GM19328 (cell line): ENCODE measurements around the gene DNAJC28.
A peak's percentile ranks its signal among the peaks of the same experiment; 100 is the strongest.
"Not testable (repeated sequence)": the region's sequence is repeated elsewhere in the genome, so short reads cannot be mapped to it uniquely, and the experiment has no call there.

Experiments used
- ATAC-seq: cut with Tn5 transposase; IDR thresholded peaks from one replicate; pipeline ENCODE4 v1.9.1; 2021; ENCODE audit warnings: mild to moderate bottlenecking, moderate library complexity; ENCODE audit not compliant: unreplicated experiment

Gene DNAJC28

GRCh38 chr21:33481314-33481943, 10.1 kb downstream of the DNAJC28 start:
- ATAC-seq = no peak

DNA sequence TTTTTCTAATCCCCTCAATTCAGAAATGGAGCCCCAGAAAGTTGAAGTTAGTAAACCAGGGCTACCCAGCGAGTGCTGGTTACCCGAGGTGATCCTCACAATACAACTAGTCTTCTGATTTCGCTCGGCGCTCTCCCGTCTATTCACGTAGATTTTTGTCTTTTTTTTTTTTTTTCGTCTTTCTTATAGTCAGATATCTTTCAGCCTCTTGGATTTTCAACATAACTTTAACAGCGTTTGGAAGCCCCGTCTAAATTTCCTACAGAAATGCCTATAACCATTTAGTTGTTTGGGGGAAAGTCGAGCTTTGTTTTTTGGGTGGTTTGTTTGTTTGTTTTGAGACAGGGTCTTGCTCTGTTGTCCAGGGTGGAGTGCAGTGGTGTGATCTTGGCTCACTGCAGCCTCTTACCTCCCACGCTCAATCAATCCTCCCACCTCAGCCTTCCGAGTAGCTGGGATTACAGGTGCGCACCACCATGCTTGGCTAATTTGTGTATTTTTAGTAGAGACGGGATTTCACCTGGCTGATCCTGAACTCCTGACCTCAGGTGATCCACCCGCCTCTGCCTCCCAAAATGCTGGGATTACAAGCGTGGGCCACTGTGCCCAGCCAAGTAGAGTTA, 10.9 kb downstream of the DNAJC28 start:
- no peak for ATAC-seq

DNA sequence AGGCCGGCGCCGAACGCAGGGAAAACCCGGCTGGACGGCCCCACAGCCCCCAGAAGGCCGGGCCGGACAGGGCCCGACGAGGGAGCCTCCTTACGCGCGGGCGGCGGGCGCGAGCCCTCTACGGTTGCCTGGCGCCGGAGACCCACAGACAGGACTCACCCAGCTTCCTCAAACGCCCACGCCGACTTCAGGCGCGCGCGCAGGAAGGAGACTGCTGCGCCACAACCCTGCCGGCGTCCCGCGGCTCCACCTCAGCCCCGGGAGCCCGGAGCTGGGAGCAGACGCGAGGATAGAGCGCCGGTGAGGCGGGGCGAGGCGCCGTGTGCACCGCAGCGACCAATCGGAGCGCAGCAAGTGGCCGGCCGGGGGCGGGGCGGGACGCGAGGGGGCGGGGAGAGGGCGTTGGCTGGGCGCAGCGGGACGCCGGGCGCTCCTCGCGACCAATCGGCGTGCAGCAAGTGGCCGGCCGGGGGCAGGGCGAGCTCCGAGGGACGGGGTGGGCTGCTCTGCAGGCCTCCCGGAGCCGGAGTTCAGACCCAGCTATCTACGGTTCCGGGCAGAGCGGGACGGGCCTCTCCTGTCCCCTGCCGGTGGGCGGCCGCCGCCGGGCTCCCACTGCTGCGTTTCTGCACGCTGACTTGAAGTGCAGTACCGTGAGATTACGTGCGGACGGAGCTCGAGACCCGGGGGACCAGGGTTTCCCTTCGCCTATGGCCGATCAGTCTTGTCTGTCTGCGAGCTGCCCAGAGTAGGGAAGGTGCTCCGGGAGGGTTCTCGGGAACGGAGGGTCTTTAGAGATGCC, 11.6 kb downstream of the DNAJC28 start, which contains the start of gene TMEM50B:
Gene TMEM50B (minus strand): TSS at position 296 of the 802 bp plus-strand sequence. CDS start 11,089 bp downstream, outside the sequence.
- peak; percentile 86 for ATAC-seq

- ATAC-seq = peak; percentile 16
These were observed 12.4 kb downstream of the DNAJC28 start for GRCh38 chr21:33478935-33479678.

DNA sequence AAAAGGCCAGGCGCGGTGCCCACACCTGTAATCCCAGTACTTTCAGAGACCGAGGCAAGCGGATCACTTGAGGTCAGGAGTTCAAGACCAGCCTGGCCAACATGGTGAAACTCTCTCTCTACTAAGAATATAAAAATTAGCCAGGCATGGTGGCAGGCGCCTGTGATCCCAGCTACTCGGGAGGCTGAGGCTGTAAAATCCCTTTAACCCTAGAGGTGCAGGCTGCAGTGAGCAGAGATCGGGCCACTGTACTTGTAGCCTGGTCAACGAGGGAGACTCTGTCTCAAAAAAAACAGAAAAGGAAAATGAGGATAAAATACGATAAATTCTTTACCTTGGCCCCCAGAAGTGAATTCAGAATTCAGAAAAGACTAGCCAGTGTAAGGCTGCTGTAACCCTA, 13.3 kb downstream of the DNAJC28 start:
- no peak for ATAC-seq

DNA sequence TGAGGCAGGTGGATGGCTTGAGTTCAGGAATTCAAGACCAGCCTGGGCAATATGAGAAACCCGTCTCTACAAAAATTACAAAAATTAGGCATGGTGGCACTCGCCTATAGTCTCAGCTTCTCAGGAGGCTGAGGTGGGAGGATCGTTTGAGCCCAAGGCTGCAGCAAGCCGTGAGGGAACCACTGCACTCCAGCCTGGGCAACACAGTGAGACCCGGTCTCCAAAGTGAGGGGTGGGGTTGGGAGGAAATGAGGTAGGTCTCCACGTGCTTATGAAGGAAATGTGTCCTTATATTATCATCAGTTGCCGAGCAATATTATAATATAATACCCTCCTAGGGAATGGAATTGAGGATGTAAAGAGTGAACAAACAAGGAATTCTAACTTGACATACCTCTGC, 14.4 kb downstream of the DNAJC28 start:
- ATAC-seq = no peak

GRCh38 chr21:33473344-33473743, 18.2 kb downstream of the DNAJC28 start:
- ATAC-seq = no peak

- ATAC-seq = no peak
These were observed 20.8 kb downstream of the DNAJC28 start for GRCh38 chr21:33470701-33471100.

DNA sequence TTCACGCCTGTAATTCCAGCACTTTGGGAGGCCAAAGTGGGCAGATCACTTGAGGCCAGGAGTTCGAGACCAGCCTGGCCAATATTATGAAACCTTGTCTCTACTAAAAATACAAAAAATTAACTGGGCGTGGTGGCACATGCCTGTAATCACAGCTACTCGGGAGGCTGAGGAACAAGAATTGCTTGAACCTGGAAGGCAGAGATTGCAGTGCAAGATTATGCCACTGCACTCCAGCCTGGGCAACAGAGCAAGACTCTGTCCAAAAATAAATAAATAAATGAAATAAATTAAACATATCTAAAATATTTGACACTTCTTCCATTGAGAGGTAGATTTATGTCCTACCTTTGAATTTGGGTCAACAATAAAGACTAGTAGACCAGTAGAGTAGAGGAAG, 22.3 kb downstream of the DNAJC28 start:
- ATAC-seq = not testable (repeated sequence)

- ATAC-seq = no peak
These were observed 29.8 kb downstream of the DNAJC28 start for GRCh38 chr21:33461538-33462250.

GRCh38 chr21:33458861-33459260, 32.7 kb downstream of the DNAJC28 start:
- ATAC-seq = no peak

GRCh38 chr21:33455686-33456446, 35.6 kb downstream of the DNAJC28 start:
- no peak for ATAC-seq

DNA sequence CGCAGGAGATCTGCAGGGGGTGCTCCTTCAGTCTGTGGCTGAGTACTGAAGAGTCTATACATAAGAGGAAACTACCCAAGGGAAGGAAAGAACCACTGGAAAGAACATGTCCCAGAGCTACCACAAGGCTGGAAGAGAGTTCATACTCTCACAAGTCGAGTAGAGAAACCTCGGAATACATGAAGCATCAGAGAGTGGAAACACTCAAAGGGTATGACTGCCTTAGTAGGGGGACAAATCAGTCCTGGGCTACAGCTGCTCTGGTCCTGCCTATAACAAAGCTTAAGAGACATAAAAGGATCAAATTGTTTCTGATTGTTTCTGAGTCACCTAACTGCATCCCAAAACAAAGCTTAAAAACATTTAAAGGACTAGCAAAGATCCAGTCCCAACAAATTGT, 39.2 kb downstream of the DNAJC28 start:
- ATAC-seq = no peak

- no peak for ATAC-seq
These were observed 39.9 kb downstream of the DNAJC28 start for GRCh38 chr21:33451634-33452071.

DNA sequence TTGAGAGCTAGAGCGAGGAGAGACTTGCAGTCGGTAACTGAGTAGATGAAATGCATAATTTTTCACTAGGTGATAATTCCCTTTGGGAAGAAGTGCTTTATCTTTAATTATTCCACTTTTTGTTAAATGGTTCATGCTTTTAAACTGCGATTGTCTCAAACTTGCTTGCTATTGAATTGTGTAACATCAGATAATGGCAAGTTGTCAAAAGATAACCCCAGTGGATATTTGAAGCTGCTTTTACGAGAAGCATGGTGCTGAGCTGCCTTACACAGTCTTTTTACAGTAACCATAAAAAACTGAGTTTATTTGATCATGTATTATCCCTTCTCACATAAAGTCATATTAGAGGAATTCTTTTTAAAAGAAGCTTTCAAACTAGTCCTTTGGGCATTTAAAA, 41.9 kb downstream of the DNAJC28 start:
- ATAC-seq = no peak

DNA sequence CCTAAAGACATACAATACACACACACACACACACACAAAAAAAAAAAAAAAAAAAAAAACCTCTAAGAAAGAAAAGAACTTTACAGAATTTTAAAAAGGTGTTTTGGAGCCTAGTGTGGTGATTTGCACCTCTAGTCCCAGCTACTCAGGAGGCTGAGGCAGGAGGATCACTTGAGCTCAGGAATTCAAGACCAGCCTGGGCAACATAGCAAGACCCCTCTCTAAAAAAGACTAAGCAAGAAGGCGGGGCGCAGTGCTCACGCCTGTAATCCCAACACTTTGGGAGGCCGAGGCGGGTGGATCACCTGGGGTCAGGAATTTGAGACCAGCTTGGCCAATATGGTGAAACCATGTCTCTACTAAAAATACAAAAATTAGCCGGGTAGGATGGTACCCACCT, 44.9 kb downstream of the DNAJC28 start:
- not testable (repeated sequence) for ATAC-seq

DNA sequence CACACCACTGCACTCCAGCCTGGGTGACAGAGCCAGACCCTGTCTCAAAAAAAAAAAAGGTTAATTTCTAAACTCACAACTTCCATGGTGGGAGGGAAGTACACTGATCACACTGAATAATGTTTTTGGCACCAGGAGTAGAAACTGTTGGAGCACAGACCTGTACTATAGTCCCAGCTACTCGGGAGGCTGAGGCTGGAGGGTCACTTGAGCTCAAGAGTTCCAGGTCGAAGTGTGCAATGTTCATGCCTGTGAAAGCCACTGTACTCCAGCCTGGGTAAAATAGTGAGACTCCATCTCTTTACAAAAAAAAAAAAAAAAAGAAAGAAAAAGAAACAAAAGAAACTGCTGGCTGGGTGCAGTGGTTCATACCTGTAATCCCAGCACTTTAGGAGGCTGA, 47.0 kb downstream of the DNAJC28 start:
- ATAC-seq = no peak

DNA sequence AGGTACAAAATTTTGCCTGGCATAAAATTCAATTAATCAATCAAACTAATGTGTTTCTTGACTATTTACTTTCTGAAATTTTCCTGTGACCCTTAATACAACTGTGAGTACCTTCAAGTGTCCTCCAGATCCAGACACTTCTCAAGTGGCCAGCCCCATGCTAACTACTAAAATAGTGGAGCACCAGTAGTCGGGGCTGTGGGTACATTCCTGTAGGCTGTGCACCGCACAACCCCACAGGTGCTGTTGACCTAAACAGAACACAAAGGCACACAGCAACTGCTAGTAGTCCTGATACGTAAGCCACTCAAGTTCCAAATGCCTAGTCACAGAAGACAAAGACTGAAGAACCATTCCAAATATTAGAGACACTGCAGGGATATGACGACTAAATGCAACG, 48.3 kb downstream of the DNAJC28 start:
- no peak for ATAC-seq
